Suprapubic skin (tissue), 4 donors: ENCODE data around the gene ZNF302. TPM values are rescaled to one million over a fixed set of nuclear protein-coding genes. Genes with fewer than 3 reads are reported as not detected.

Experiments used
- DNase-seq, 2 donors: peaks; one replicate each; pipeline ENCODE4 v3.0.0-alpha.2; 2019; ENCODE audit warnings: low spot score in 2 of 2
- H3K27ac ChIP-seq: fragments of 200-600 bp; sonication (generic); one replicate; pipeline ENCODE4 v1.5.1; 2019
- H3K27me3 ChIP-seq: fragments of 200-600 bp; sonication (generic); one replicate; pipeline ENCODE4 v1.5.1; 2019
- H3K36me3 ChIP-seq: fragments of 200-600 bp; sonication (generic); one replicate; pipeline ENCODE4 v1.5.1; 2019
- H3K4me1 ChIP-seq: fragments of 200-600 bp; sonication (generic); one replicate; pipeline ENCODE4 v1.5.1; 2019
- H3K4me3 ChIP-seq: fragments of 200-600 bp; sonication (generic); one replicate; pipeline ENCODE4 v1.5.1; 2019; ENCODE audit warnings: mild to moderate bottlenecking
- H3K9me3 ChIP-seq: fragments of 200-600 bp; sonication (generic); one replicate; pipeline ENCODE4 v1.5.1; 2019
- EP300 ChIP-seq: sonication (generic); formaldehyde crosslinking; IDR thresholded peaks from one replicate; pipeline ENCODE4 v1.6.1; 2017; ENCODE audit warnings: antibody characterized with exemption
- POLR2A ChIP-seq, 2 donors: fragments of 450-650 bp; IDR thresholded peaks; one replicate each; pipeline ENCODE4 v1.6.1; 2017; ENCODE audit warnings: antibody characterized with exemption in 2 of 2, mild to moderate bottlenecking in 2 of 2, moderate library complexity in 2 of 2
- POLR2AphosphoS5 ChIP-seq, 3 donors: sonication (generic); formaldehyde crosslinking; IDR thresholded peaks; one replicate each; pipeline ENCODE4 v1.6.1; 2017; ENCODE audit warnings: antibody characterized with exemption in 3 of 3
- WGBS: methylation state at CpG from one replicate; pipeline ENCODE4 v1.1.5; 2018; 5-methylcytosine and 5-hydroxymethylcytosine counted together
- total RNA-seq, 4 donors: library from RNA; depleted of rRNA; stranded (reverse); fragments of >200 nt; gene quantifications; one replicate each; pipeline ENCODE4 v1.1.0, GENCODE V29; 2016
- TF ChIP-seq, protein P1 (sequence below), 2 donors: fragments of 200-600 bp in 1 of 2; fragments of 450-650 bp in 1 of 2; sonication (generic) in 1 of 2; IDR thresholded peaks; one replicate each; pipeline ENCODE4 v1.5.1; 2016 to 2019; ENCODE audit warnings: antibody characterized with exemption in 2 of 2, mild to moderate bottlenecking in 1 of 2, moderate library complexity in 1 of 2

ZNF302 gene
- total RNA-seq, 4 donors from 2014 or later, result 9.8 to 33.8 (median 21.4) TPM

GRCh38 chr19:34732612-34733211 lies 55.2 kb downstream of the ZNF302 start:
- Histone ChIP-seq H3K27me3 (peaks cover 6% of the 10 kb centered on the region), H3K4me3 (peak overlapping the region; percentile 92), H3K4me1 (peaks cover 19% of the 10 kb centered on the region), H3K27ac (peak overlapping the region; percentile 99), H3K9me3 (peaks cover 3% of the 10 kb centered on the region), H3K36me3 (peaks cover 13% of the 10 kb centered on the region)
- TF ChIP-seq POLR2A (IDR thresholded peaks at IDR 0.05) (no peak), POLR2AphosphoS5 (IDR thresholded peaks at IDR 0.05) (no peak), EP300 (no peak)
- TF ChIP-seq, protein P1, sequence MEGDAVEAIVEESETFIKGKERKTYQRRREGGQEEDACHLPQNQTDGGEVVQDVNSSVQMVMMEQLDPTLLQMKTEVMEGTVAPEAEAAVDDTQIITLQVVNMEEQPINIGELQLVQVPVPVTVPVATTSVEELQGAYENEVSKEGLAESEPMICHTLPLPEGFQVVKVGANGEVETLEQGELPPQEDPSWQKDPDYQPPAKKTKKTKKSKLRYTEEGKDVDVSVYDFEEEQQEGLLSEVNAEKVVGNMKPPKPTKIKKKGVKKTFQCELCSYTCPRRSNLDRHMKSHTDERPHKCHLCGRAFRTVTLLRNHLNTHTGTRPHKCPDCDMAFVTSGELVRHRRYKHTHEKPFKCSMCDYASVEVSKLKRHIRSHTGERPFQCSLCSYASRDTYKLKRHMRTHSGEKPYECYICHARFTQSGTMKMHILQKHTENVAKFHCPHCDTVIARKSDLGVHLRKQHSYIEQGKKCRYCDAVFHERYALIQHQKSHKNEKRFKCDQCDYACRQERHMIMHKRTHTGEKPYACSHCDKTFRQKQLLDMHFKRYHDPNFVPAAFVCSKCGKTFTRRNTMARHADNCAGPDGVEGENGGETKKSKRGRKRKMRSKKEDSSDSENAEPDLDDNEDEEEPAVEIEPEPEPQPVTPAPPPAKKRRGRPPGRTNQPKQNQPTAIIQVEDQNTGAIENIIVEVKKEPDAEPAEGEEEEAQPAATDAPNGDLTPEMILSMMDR (IDR thresholded peaks at IDR 0.05), result no peak
- no peak for DNase-seq
- 23% methylated on average over 8 of the region's 15 CpGs for WGBS

DNA sequence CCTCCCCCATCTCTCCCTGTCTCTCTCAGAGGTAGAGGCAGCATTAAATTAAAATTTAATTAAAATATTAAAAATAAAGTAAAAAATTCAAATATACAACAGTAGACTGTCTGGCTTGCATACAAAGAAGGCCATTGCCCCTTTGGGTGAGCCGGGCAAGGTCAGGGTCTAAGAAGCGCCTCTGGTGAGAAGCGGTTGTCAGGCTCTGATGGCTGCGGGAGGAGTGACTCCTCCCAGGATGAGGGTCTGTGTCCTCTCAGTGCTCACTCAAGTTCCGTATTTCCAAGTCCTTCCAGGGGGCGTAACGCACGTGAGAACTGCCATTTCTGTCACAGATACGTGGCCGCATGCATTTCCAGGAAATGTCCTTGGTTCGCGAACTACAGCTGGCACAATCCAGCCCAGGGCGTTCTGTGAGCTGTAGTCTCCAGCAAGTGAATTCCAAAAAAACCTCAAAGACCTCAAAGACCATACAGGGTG lies 55.8 kb downstream of the ZNF302 start:
- peak overlapping the region; percentile 99 for H3K27ac ChIP-seq
- H3K4me1 ChIP-seq, result peaks cover 19% of the 10 kb centered on the region
- DNase-seq, result peak in 1 of 2 donors; percentile 82
- H3K27me3 ChIP-seq, result no peaks in the 10 kb centered on the region
- peaks cover 19% of the 10 kb centered on the region for H3K36me3 ChIP-seq
- under 1% methylated on average over 13 of the region's 13 CpGs for WGBS
- peaks cover 3% of the 10 kb centered on the region for H3K9me3 ChIP-seq
- peak overlapping the region; percentile 92 for H3K4me3 ChIP-seq
- no peak for TF ChIP-seq EP300
- TF ChIP-seq, protein P1 (IDR thresholded peaks at IDR 0.05), result no peak
- peak in 2 of 3 donors; percentile 1 to 31 for TF ChIP-seq POLR2AphosphoS5 (IDR thresholded peaks at IDR 0.05)
- TF ChIP-seq POLR2A (IDR thresholded peaks at IDR 0.05), result peak in 1 of 2 donors; percentile 54

- TF ChIP-seq EP300 (no peak), POLR2AphosphoS5 (IDR thresholded peaks at IDR 0.05) (peak in 2 of 3 donors; percentile 21 to 77), POLR2A (IDR thresholded peaks at IDR 0.05) (peak in 1 of 2 donors; percentile 68)
- TF ChIP-seq, protein P1 (IDR thresholded peaks at IDR 0.05), result no peak
- Histone ChIP-seq H3K36me3 (peaks cover 26% of the 10 kb centered on the region), H3K9me3 (peaks cover 3% of the 10 kb centered on the region), H3K4me3 (peak within 1 kb of the TSS; percentile 92), H3K27ac (peak within 1 kb of the TSS; percentile 99), H3K27me3 (no peaks in the 10 kb centered on the region), H3K4me1 (peaks cover 19% of the 10 kb centered on the region)
- 0% methylated on average over 13 of the region's 67 CpGs for WGBS
- DNase-seq, result peak; percentile 93 to 94
Measured at GRCh38 chr19:34733746-34734536, 56.5 kb downstream of the ZNF302 start, which contains the start of gene ZNF181. Gene ZNF181 (plus strand): TSS chr19:34734243. CDS start chr19:34735038, 795 bp downstream.

DNA sequence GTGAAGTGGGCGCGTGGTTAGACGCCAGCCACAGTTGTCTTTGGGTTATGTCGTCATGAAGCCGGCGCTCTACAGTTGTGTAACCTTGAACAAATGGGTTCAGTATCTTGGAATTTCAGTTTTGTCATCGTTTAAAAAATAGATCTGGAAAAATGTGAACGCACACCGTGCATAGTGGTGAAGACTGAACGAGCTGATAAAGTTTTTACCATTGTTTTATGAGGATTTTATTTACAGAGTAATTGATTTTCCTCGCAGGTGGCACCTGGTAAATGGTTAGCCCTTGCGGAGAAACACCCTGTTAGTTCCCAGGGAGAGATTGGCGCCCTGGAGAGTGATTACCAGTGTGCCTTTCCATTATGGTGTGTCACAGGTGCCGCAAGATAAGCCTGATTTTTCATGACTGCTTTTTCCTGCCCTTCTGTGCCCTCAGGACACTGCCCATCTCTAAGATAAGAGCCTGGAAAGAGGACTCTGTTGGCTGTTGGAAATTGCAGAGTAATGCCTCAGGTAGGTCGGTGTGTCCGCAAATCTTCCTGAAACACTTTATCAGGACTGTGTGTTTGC lies 57.1 kb downstream of the ZNF302 start:
- Histone ChIP-seq H3K27ac (peak overlapping the region; percentile 99), H3K9me3 (peaks cover 9% of the 10 kb centered on the region), H3K4me3 (peak overlapping the region; percentile 92), H3K4me1 (peaks cover 19% of the 10 kb centered on the region), H3K36me3 (peaks cover 33% of the 10 kb centered on the region), H3K27me3 (no peaks in the 10 kb centered on the region)
- DNase-seq, result no peak
- WGBS, result 16% methylated on average over 16 of the region's 16 CpGs
- TF ChIP-seq, protein P1 (IDR thresholded peaks at IDR 0.05), result no peak
- TF ChIP-seq POLR2AphosphoS5 (IDR thresholded peaks at IDR 0.05) (no peak), POLR2A (IDR thresholded peaks at IDR 0.05) (no peak), EP300 (no peak)

Other genes with a start within 250 kb of the ZNF302 start
- gene UBA2, start 249.3 kb upstream of the ZNF302 start, total RNA-seq, result 10 to 100 TPM; 60.5 to 98.6 (median 84.7) TPM
- gene WTIP, start 195.9 kb upstream of the ZNF302 start, total RNA-seq, result 10 to 100 TPM in 2 of 4 donors, 1 to 10 TPM in 2; 8.7 to 15.7 (median 12.5) TPM
- gene SCGB2B2, start 519 bp upstream of the ZNF302 start, total RNA-seq, result 10 to 100 TPM in 1 of 4 donors, 1 to 10 TPM in 2, under 1 TPM in 1; 0.18 to 12.1 (median 4.5) TPM
- 10 to 100 TPM in 3 of 4 donors, 1 to 10 TPM in 1; 9.2 to 28.3 (median 18.4) TPM for gene ZNF181, start 56.6 kb downstream of the ZNF302 start, total RNA-seq
- gene ZNF599, start 95.5 kb downstream of the ZNF302 start, total RNA-seq, result 10 to 100 TPM in 2 of 4 donors, 1 to 10 TPM in 2; 3.4 to 12.8 (median 9.2) TPM
- 1 to 10 TPM in 2 of 4 donors, under 1 TPM in 2; 0.44 to 3.4 (median 1.5) TPM for gene ZNF30, start 249.2 kb downstream of the ZNF302 start, total RNA-seq